IPS-20b (cell line): ENCODE results near the gene DDX24.

Experiments used
- H3K27ac ChIP-seq: one replicate; pipeline ENCODE4 v1.5.1; 2013; ENCODE audit warnings: low read length
- H3K27me3 ChIP-seq: 2 replicates; pipeline ENCODE4 v1.6.1; 2013; ENCODE audit warnings: mild to moderate bottlenecking, low read length, inconsistent platforms; ENCODE audit not compliant: insufficient read depth
- H3K36me3 ChIP-seq: 2 replicates; pipeline ENCODE4 v1.6.1; 2013; ENCODE audit warnings: low read depth, mild to moderate bottlenecking, inconsistent platforms, low read length, moderate library complexity; ENCODE audit not compliant: insufficient read depth
- H3K4me1 ChIP-seq: 2 replicates; pipeline ENCODE4 v1.6.1; 2013; ENCODE audit warnings: mild to moderate bottlenecking, control low read depth, inconsistent platforms, low read length, moderate library complexity; ENCODE audit not compliant: insufficient read depth
- H3K4me3 ChIP-seq: 2 replicates; pipeline ENCODE4 v1.5.1; 2013; ENCODE audit warnings: mild to moderate bottlenecking, low read length, inconsistent platforms
- H3K9ac ChIP-seq: 2 replicates; pipeline ENCODE4 v1.6.1; 2013; ENCODE audit warnings: low read depth, mild to moderate bottlenecking, inconsistent platforms, low read length, moderate library complexity
- H3K9me3 ChIP-seq: 2 replicates; pipeline ENCODE4 v1.6.1; 2013; ENCODE audit warnings: mild to moderate bottlenecking, low read depth, low read length, inconsistent platforms; ENCODE audit not compliant: insufficient read depth

The DDX24 gene

DNA sequence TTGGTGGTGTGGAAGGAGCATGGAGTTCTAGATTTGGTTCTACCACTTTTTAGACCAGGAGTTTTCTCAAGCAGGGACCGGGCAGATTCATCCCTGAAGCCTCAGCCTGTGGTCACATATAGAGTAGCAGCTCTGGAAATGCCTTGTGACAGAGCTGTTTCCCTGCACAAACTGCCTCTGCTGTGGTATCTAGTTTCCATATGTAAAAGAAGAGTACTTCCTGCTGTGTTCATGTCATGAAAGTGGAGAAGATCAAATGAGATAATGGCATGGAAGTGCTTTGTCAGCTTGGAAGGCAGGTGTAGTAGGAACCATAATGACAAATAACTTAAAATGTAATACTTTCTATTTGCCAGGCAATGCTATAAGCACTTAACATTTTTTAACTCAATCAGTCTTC is 28.8 kb downstream of the DDX24 start:
- Histone ChIP-seq H3K36me3 (peaks cover 95% of the 10 kb centered on the region), H3K27ac (no peak overlapping the region), H3K4me1 (no peaks in the 10 kb centered on the region)

GRCh38 chr14:94051779-94052178 is 29.2 kb downstream of the DDX24 start:
- H3K27ac ChIP-seq: no peak overlapping the region
- no peaks in the 10 kb centered on the region for H3K9me3 ChIP-seq
- no peak overlapping the region for H3K9ac ChIP-seq
- no peaks in the 10 kb centered on the region for H3K4me1 ChIP-seq
- peaks cover 95% of the 10 kb centered on the region for H3K36me3 ChIP-seq
- no peak overlapping the region for H3K4me3 ChIP-seq
- H3K27me3 ChIP-seq: no peaks in the 10 kb centered on the region

More for the DNA sequence above, 28.8 kb downstream of the DDX24 start:
- H3K9ac ChIP-seq: no peak overlapping the region
- H3K9me3 ChIP-seq: no peaks in the 10 kb centered on the region
- H3K27me3 ChIP-seq: no peaks in the 10 kb centered on the region
- no peak overlapping the region for H3K4me3 ChIP-seq

GRCh38 chr14:94051115-94051514 is 29.9 kb downstream of the DDX24 start:
- H3K4me1 ChIP-seq: no peaks in the 10 kb centered on the region
- no peak overlapping the region for H3K27ac ChIP-seq
- H3K27me3 ChIP-seq: no peaks in the 10 kb centered on the region
- no peaks in the 10 kb centered on the region for H3K9me3 ChIP-seq
- H3K4me3 ChIP-seq: no peak overlapping the region
- H3K9ac ChIP-seq: no peak overlapping the region
- H3K36me3 ChIP-seq: peaks cover 95% of the 10 kb centered on the region

DNA sequence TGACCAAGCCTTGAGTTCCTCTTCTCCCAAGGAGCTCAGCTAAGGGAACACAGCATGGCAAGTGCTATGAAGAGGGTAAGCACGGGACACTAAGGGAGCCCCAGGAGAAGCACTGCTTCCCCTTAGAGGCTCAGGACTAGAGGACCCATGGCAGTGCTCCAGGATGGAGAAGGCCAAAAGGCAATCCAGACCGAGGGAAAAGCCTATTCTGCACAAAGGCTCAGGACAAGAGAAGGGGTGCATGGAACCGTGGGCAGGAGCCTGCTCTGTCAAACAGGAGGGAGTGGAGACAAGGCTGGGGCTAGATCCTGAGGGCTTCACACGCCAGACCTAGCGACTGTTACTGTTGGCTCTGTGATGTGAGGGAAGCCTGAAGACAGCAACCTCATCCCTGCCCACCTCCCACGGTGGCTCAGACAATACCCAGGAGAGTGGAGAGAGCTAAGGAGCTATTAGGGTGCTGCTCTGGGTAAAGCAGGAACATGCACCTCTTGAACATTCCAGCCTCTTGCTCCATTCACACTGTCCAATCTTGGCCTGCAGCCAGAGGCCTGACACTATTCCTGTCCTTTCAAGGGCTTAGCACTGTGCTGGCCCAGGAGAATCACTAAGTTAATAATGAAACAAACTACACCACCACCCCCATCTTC is 30.6 kb downstream of the DDX24 start:
- no peaks in the 10 kb centered on the region for H3K4me1 ChIP-seq
- H3K9me3 ChIP-seq: no peaks in the 10 kb centered on the region
- no peaks in the 10 kb centered on the region for H3K27me3 ChIP-seq
- no peak overlapping the region for H3K4me3 ChIP-seq
- peaks cover 95% of the 10 kb centered on the region for H3K36me3 ChIP-seq
- H3K9ac ChIP-seq: no peak overlapping the region
- no peak overlapping the region for H3K27ac ChIP-seq

GRCh38 chr14:94049625-94050023 is 31.4 kb downstream of the DDX24 start:
- Histone ChIP-seq H3K36me3 (peaks cover 95% of the 10 kb centered on the region), H3K4me1 (no peaks in the 10 kb centered on the region), H3K9ac (no peak overlapping the region), H3K27me3 (no peaks in the 10 kb centered on the region), H3K4me3 (no peak overlapping the region), H3K9me3 (no peaks in the 10 kb centered on the region), H3K27ac (no peak overlapping the region)

- no peak overlapping the region for H3K9ac ChIP-seq
- no peak overlapping the region for H3K27ac ChIP-seq
- peaks cover 93% of the 10 kb centered on the region for H3K36me3 ChIP-seq
- no peaks in the 10 kb centered on the region for H3K4me1 ChIP-seq
- H3K9me3 ChIP-seq: no peaks in the 10 kb centered on the region
- H3K4me3 ChIP-seq: no peak overlapping the region
- H3K27me3 ChIP-seq: no peaks in the 10 kb centered on the region
Measured at GRCh38 chr14:94048691-94049624, 32.0 kb downstream of the DDX24 start.

DNA sequence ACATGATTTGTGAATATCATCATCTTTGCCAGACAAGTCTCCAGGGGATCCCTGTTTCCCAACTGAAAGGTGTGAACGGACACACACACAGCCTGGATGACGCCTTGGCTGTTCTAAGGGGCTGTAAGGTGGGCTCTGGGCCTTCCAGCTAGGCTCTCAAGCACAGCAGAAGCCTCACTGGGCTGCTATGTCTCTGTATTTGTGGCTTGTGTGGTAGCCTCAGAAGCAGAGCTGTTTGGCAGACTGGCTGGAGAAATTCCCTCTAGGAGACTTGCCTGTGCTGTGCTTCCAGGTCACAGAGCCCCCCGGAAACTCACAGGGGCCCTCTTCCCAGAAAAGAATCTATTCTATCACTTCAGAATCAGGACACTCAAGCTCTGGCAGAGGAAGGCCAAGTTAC is 33.4 kb downstream of the DDX24 start:
- no peaks in the 10 kb centered on the region for H3K4me1 ChIP-seq
- no peaks in the 10 kb centered on the region for H3K9me3 ChIP-seq
- no peaks in the 10 kb centered on the region for H3K27me3 ChIP-seq
- no peak overlapping the region for H3K9ac ChIP-seq
- H3K36me3 ChIP-seq: peaks cover 88% of the 10 kb centered on the region
- H3K27ac ChIP-seq: no peak overlapping the region
- H3K4me3 ChIP-seq: no peak overlapping the region

DNA sequence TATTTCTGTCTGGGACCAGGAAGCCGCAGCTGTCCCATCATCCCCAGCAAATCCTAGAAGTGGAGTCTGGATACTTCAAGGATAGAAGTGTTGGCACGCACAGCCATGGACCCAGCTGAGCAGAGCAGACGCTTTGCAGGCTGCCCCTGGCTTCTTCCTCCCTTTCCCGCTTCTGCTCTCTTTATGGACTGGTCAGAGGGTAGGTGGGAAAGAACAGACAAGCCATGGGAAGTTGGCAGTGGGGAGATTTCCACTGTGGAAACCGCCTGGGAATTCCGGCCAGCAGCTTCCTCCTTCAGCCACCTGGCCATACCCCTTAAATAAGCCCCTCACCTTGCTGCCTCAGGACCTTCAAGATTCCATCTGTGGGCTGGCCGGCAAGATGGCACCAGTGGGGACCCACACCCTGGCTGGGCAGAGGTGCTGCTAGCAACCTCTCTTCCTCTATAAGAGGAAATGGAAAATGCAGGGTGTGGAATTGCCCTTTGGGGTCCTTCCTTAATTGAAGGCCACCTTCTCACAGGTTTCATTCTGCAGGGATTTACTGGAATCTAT is 34.2 kb downstream of the DDX24 start:
- Histone ChIP-seq H3K27ac (no peak overlapping the region), H3K36me3 (peaks cover 82% of the 10 kb centered on the region), H3K9ac (no peak overlapping the region), H3K27me3 (no peaks in the 10 kb centered on the region), H3K4me1 (no peaks in the 10 kb centered on the region), H3K9me3 (no peaks in the 10 kb centered on the region), H3K4me3 (no peak overlapping the region)

DNA sequence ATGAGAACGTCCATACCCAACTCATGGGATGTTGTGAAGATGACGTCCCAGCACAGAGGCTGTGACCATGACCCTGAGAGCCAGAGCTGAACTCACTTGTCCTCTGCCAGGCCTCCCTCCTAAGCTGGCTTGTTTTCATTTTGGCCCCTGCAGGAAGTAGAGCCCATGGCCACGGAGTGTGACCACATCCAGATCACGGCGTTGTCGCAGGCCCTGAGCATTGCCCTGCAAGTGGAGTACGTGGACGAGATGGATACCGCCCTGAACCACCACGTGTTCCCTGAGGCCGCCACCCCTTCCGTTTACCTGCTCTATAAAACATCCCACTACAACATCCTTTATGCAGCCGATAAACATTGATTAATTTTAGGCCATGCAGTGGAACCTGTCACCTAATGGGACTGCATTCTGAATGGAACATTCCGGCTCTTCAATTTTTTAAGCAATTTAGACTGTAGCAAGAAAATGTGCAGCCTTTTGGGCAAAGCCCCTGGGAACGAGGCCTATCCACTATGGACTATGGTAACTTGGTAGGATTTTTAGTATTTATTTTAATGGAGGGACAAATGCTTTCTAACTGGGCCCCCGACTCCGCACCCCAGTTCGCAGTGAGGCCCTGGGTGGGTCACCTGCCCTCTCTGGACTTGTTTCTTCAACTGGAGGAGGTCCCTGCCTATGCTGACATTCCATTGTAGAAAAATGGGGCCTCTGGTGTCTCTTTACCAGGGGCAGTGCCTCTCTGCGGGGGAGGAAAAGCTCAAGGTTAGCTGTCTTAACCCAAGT is 35.2 kb downstream of the DDX24 start:
- peaks cover 72% of the 10 kb centered on the region for H3K36me3 ChIP-seq
- no peaks in the 10 kb centered on the region for H3K9me3 ChIP-seq
- no peak overlapping the region for H3K27ac ChIP-seq

DNA sequence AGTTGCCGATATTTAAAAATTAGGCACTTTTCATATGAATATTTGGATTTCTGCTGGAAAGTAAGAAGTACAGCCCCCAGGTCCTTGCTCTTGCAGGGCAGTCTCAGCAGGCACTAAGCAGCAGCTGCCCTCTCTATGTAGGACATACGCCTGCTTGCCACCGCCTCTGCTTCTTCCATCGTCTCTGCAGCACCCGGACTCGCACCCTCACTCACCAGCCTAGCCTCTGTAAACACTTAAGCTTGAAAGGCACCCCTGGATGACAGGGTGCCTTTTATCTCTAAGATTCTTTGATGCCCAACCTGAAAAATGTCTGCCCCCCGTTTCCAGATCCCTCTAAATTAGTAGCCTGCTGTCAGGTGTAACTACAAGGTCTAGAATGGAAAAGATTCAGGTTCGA is 35.9 kb downstream of the DDX24 start:
- Histone ChIP-seq H3K27ac (no peak overlapping the region), H3K4me3 (no peak overlapping the region), H3K9ac (no peak overlapping the region), H3K9me3 (no peaks in the 10 kb centered on the region), H3K4me1 (no peaks in the 10 kb centered on the region), H3K27me3 (no peaks in the 10 kb centered on the region), H3K36me3 (peaks cover 65% of the 10 kb centered on the region)

More for the DNA sequence above, 35.2 kb downstream of the DDX24 start:
- no peaks in the 10 kb centered on the region for H3K4me1 ChIP-seq
- H3K9ac ChIP-seq: no peak overlapping the region
- no peaks in the 10 kb centered on the region for H3K27me3 ChIP-seq
- H3K4me3 ChIP-seq: no peak overlapping the region

DNA sequence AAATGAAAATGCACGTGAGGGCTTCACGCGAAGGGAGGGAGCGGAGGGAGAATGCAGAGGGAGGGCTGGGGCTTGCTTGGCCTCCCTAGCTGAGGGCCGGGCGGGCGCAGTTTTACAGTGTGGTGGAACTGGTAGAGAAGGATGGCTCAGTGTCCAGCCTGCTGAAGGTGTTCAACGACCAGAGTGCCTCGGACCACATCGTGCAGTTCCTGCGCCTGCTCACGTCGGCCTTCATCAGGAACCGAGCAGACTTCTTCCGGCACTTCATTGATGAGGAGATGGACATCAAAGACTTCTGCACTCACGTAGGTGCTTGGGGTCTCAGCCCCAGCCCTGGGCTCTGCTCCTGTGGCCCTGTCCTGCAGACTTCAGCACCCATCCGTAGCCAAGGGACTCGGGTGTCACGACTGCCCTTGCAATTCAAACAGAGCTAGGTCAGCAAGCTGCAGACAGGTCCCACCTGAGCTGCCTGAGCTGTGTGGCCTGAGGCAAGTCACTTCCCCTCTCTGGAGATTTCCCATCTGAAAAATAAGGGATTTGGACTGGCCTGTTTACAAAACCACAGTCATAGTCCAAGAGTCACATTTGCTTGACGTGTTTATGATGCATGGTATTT is 36.4 kb downstream of the DDX24 start:
- Histone ChIP-seq H3K27ac (no peak overlapping the region), H3K4me1 (no peaks in the 10 kb centered on the region), H3K36me3 (peaks cover 60% of the 10 kb centered on the region), H3K9me3 (no peaks in the 10 kb centered on the region), H3K4me3 (no peak overlapping the region), H3K9ac (no peak overlapping the region), H3K27me3 (no peaks in the 10 kb centered on the region)
